HepG2 (cell line): ENCODE measurements around the gene MAN1A1. TPM values are rescaled to one million over a fixed set of nuclear protein-coding genes. Genes with fewer than 3 reads are reported as not detected.

ENCODE experiments used
- CCAR2 ChIP-seq: fragments of 200-400 bp; formaldehyde crosslinking; optimal IDR thresholded peaks from 2 replicates; pipeline ENCODE3; 2018; ENCODE audit warnings: low read depth, mild to moderate bottlenecking, low read length, moderate library complexity
- CHD2 ChIP-seq: IDR thresholded peaks from 2 replicates; pipeline ENCODE4 v1.6.1; 2011; ENCODE audit warnings: low read depth, low read length, improper control_type of control experiment
- FOXK2 ChIP-seq: fragments of 450-650 bp; IDR thresholded peaks from 2 replicates; pipeline ENCODE4 v1.6.1; 2016
- HCFC1 ChIP-seq: fragments of 150-350 bp; IDR thresholded peaks from 2 replicates; pipeline ENCODE4 v1.6.1; 2014; ENCODE audit warnings: low read depth, low read length
- HNF4A ChIP-seq: sonication (generic); formaldehyde crosslinking; IDR thresholded peaks from 2 replicates; pipeline ENCODE4 v1.4.0; 2020; ENCODE audit warnings: missing genetic modification reagents
- HNRNPLL ChIP-seq: fragments of 200-400 bp; formaldehyde crosslinking; IDR thresholded peaks from 2 replicates; pipeline ENCODE4 v1.6.1; 2017; ENCODE audit warnings: mild to moderate bottlenecking, low read depth, low read length; ENCODE audit not compliant: poor library complexity, severe bottlenecking
- HOXA7 ChIP-seq: sonication (generic); formaldehyde crosslinking; IDR thresholded peaks from 2 replicates; pipeline ENCODE4 v1.8.1; 2022; ENCODE audit warnings: mild to moderate bottlenecking, missing genetic modification reagents, moderate library complexity
- KAT8 ChIP-seq: IDR thresholded peaks from 2 replicates; pipeline ENCODE4 v1.6.1; 2016; ENCODE audit warnings: missing genetic modification reagents, missing compliant biosample characterization
- MTA1 ChIP-seq: sonication (generic); formaldehyde crosslinking; IDR thresholded peaks from 2 replicates; pipeline ENCODE4 v1.4.0; 2020; ENCODE audit warnings: missing genetic modification reagents, mild to moderate bottlenecking, borderline replicate concordance
- NFE2L2 ChIP-seq: fragments of 150-350 bp; IDR thresholded peaks from 2 replicates; pipeline ENCODE4 v1.6.1; 2014; ENCODE audit warnings: low read length
- NFIC ChIP-seq: IDR thresholded peaks from 2 replicates; pipeline ENCODE4 v1.6.1; 2012; ENCODE audit warnings: mild to moderate bottlenecking, low read length, inconsistent platforms
- RFX1 ChIP-seq: fragments of 450-650 bp; IDR thresholded peaks from 2 replicates; pipeline ENCODE4 v1.6.1; 2017
- SAP130 ChIP-seq: IDR thresholded peaks from 2 replicates; pipeline ENCODE4 v1.6.1; 2016; ENCODE audit warnings: low read depth
- SP1 ChIP-seq, 2 experiments: fragments of 450-650 bp in 1 of 2; sonication (generic) in 1 of 2; formaldehyde crosslinking in 1 of 2; IDR thresholded peaks; 2 replicates each; pipeline versions ENCODE4 v1.4.0 to v1.6.1; 2016 to 2020; ENCODE audit warnings: missing genetic modification reagents in 1 of 2
- SPEN ChIP-seq: sonication (generic); formaldehyde crosslinking; IDR thresholded peaks from 2 replicates; pipeline ENCODE4 v1.5.1; 2020; ENCODE audit warnings: low read depth, mild to moderate bottlenecking, missing genetic modification reagents
- SSRP1 ChIP-seq: IDR thresholded peaks from 2 replicates; pipeline ENCODE4 v1.6.1; 2016; ENCODE audit warnings: control low read depth
- ZBTB8A ChIP-seq: sonication (generic); formaldehyde crosslinking; IDR thresholded peaks from 2 replicates; pipeline ENCODE4 v1.4.0; 2020; ENCODE audit warnings: mild to moderate bottlenecking, low read depth, missing genetic modification reagents, borderline replicate concordance
- ZNF367 ChIP-seq: sonication (generic); formaldehyde crosslinking; IDR thresholded peaks from 2 replicates; pipeline ENCODE4 v1.4.0; 2020; ENCODE audit warnings: missing genetic modification reagents, borderline replicate concordance
- ZNF501 ChIP-seq: sonication (generic); formaldehyde crosslinking; IDR thresholded peaks from 2 replicates; pipeline ENCODE4 v1.5.1; 2020; ENCODE audit warnings: mild to moderate bottlenecking, moderate library complexity, missing genetic modification reagents
- ZNF577 ChIP-seq: sonication (generic); formaldehyde crosslinking; IDR thresholded peaks from 2 replicates; pipeline ENCODE4 v1.4.0; 2020; ENCODE audit warnings: mild to moderate bottlenecking, low read depth, missing genetic modification reagents, borderline replicate concordance
- ZNF615 ChIP-seq: sonication (generic); formaldehyde crosslinking; IDR thresholded peaks from 2 replicates; pipeline ENCODE4 v1.5.0; 2020; ENCODE audit warnings: mild to moderate bottlenecking, missing genetic modification reagents, borderline replicate concordance
- ZNF891 ChIP-seq: sonication (generic); formaldehyde crosslinking; IDR thresholded peaks from 2 replicates; pipeline ENCODE4 v1.5.0; 2020; ENCODE audit warnings: mild to moderate bottlenecking, missing genetic modification reagents
- ZSCAN9 ChIP-seq: IDR thresholded peaks from 2 replicates; pipeline ENCODE4 v1.6.1; 2016; ENCODE audit warnings: borderline replicate concordance
- polyA plus RNA-seq, 8 experiments: library from polyadenylated mRNA; depleted of rRNA in 3 of 8; stranded (reverse) in 7 of 8; unstranded in 1 of 8; fragments of >200 nt; fragmentation: Illumina TruSeq in 4 of 8; extraction: Trizol in 4 of 8; gene quantifications; 2 replicates each; pipeline versions ENCODE4 v1.2.1 to v1.2.3, GENCODE V29; 2011 to 2016; ENCODE audit warnings: low read depth in 4 of 8, missing spikeins in 1 of 8, mixed read lengths in 1 of 8; ENCODE audit not compliant: insufficient read depth in 1 of 8
- total RNA-seq, 5 experiments: library from RNA; depleted of rRNA; stranded (reverse); fragments of >200 nt; fragmentation: Illumina TruSeq; extraction: Trizol; gene quantifications; 2 replicates each; pipeline ENCODE4 v1.2.3, GENCODE V29; 2016; ENCODE audit warnings: low read depth in 1 of 5
- TF ChIP-seq, protein P1 (sequence below): fragments of 450-650 bp; IDR thresholded peaks from 2 replicates; pipeline ENCODE4 v1.6.1; 2017
- TF ChIP-seq, protein P2 (sequence below): sonication (generic); formaldehyde crosslinking; IDR thresholded peaks from 2 replicates; pipeline ENCODE4 v1.5.0; 2020; ENCODE audit warnings: mild to moderate bottlenecking, missing genetic modification reagents
- TF ChIP-seq, protein P3 (sequence below): sonication (generic); formaldehyde crosslinking; IDR thresholded peaks from 2 replicates; pipeline ENCODE4 v1.5.0; 2020; ENCODE audit warnings: missing genetic modification reagents
- TF ChIP-seq, protein P4 (sequence below): sonication (generic); formaldehyde crosslinking; IDR thresholded peaks from 2 replicates; pipeline ENCODE4 v1.4.0; 2020; ENCODE audit warnings: mild to moderate bottlenecking, missing genetic modification reagents

Gene MAN1A1
- total and polyA plus RNA-seq, 2 of the 13 experiments (the other 11 are each of a cell fraction or from before 2014, with no cell fraction given): 156 to 236 TPM

DNA sequence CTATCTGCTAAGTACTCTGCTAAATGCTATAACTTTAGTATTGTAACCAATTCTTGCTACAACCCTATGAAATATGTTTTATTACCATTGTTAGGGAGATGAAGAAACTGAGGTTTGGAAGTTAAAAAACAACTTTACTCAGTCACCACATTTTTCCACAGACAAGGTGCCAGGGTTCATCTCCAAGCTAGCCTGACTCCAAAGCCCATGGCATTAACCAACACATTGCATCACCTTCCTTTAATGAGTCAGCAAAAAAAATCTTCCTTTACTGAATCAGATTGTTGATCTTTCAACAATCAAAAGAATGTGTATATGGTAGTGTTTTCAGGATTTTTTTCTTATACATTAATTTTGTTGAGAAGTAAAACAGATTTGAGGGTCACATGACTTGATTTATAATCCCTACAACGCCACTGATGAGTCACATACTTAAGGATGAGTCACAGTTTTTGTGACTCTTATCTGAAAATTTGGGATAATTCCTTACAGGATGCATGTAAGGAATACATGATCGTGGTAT is 41.5 kb downstream of the MAN1A1 start (continued):
- TF ChIP-seq, protein P1, sequence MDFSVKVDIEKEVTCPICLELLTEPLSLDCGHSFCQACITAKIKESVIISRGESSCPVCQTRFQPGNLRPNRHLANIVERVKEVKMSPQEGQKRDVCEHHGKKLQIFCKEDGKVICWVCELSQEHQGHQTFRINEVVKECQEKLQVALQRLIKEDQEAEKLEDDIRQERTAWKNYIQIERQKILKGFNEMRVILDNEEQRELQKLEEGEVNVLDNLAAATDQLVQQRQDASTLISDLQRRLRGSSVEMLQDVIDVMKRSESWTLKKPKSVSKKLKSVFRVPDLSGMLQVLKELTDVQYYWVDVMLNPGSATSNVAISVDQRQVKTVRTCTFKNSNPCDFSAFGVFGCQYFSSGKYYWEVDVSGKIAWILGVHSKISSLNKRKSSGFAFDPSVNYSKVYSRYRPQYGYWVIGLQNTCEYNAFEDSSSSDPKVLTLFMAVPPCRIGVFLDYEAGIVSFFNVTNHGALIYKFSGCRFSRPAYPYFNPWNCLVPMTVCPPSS: no peak
- no peak for TF ChIP-seq ZBTB8A (CRISPR knock-in tag)
- TF ChIP-seq ZNF891 (CRISPR knock-in tag): no peak
- no peak for TF ChIP-seq ZNF501 (CRISPR knock-in tag)
- TF ChIP-seq HOXA7 (CRISPR knock-in tag): no peak
- TF ChIP-seq, protein P2, sequence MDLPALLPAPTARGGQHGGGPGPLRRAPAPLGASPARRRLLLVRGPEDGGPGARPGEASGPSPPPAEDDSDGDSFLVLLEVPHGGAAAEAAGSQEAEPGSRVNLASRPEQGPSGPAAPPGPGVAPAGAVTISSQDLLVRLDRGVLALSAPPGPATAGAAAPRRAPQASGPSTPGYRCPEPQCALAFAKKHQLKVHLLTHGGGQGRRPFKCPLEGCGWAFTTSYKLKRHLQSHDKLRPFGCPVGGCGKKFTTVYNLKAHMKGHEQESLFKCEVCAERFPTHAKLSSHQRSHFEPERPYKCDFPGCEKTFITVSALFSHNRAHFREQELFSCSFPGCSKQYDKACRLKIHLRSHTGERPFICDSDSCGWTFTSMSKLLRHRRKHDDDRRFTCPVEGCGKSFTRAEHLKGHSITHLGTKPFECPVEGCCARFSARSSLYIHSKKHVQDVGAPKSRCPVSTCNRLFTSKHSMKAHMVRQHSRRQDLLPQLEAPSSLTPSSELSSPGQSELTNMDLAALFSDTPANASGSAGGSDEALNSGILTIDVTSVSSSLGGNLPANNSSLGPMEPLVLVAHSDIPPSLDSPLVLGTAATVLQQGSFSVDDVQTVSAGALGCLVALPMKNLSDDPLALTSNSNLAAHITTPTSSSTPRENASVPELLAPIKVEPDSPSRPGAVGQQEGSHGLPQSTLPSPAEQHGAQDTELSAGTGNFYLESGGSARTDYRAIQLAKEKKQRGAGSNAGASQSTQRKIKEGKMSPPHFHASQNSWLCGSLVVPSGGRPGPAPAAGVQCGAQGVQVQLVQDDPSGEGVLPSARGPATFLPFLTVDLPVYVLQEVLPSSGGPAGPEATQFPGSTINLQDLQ (CRISPR knock-in tag): no peak
- peak; percentile 60; the same call in 1 of the 2 replicates for TF ChIP-seq NFIC
- TF ChIP-seq ZNF615: no peak
- no peak for TF ChIP-seq CHD2
- peak; percentile 89 for TF ChIP-seq HNF4A (CRISPR knock-in tag)
- TF ChIP-seq SP1 (IDR thresholded peaks at IDR 0.05): no peak
- no peak for TF ChIP-seq SP1 (CRISPR knock-in tag; IDR thresholded peaks at IDR 0.05)
- TF ChIP-seq SSRP1 (CRISPR knock-in tag): peak; percentile 75; the same call in 1 of the 2 replicates
- no peak for TF ChIP-seq CCAR2
- no peak for TF ChIP-seq SPEN (CRISPR knock-in tag)
- peak; percentile 90 for TF ChIP-seq SAP130 (CRISPR knock-in tag)
- TF ChIP-seq HCFC1: no peak
- TF ChIP-seq ZNF367: no peak; the same call in 1 of the 2 replicates
- TF ChIP-seq, protein P3, sequence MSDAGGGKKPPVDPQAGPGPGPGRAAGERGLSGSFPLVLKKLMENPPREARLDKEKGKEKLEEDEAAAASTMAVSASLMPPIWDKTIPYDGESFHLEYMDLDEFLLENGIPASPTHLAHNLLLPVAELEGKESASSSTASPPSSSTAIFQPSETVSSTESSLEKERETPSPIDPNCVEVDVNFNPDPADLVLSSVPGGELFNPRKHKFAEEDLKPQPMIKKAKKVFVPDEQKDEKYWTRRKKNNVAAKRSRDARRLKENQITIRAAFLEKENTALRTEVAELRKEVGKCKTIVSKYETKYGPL (CRISPR knock-in tag): peak; percentile 65; the same call in 1 of the 2 replicates
- TF ChIP-seq FOXK2: no peak
- TF ChIP-seq RFX1: no peak
- peak; percentile 66 for TF ChIP-seq ZSCAN9 (CRISPR knock-in tag)
- TF ChIP-seq, protein P4, sequence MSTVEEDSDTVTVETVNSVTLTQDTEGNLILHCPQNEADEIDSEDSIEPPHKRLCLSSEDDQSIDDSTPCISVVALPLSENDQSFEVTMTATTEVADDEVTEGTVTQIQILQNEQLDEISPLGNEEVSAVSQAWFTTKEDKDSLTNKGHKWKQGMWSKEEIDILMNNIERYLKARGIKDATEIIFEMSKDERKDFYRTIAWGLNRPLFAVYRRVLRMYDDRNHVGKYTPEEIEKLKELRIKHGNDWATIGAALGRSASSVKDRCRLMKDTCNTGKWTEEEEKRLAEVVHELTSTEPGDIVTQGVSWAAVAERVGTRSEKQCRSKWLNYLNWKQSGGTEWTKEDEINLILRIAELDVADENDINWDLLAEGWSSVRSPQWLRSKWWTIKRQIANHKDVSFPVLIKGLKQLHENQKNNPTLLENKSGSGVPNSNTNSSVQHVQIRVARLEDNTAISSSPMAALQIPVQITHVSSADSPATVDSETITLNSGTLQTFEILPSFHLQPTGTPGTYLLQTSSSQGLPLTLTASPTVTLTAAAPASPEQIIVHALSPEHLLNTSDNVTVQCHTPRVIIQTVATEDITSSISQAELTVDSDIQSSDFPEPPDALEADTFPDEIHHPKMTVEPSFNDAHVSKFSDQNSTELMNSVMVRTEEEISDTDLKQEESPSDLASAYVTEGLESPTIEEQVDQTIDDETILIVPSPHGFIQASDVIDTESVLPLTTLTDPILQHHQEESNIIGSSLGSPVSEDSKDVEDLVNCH (CRISPR knock-in tag): no peak
- TF ChIP-seq MTA1 (CRISPR knock-in tag): no peak
- TF ChIP-seq KAT8: peak; percentile 70
- no peak for TF ChIP-seq ZNF577 (CRISPR knock-in tag)
- no peak for TF ChIP-seq HNRNPLL
- peak; percentile 99 for TF ChIP-seq NFE2L2
